Measurements from ENCODE around the gene LYPD6. TPM values are rescaled to one million over a fixed set of nuclear protein-coding genes. Genes with fewer than 3 reads are reported as not detected.
A peak's percentile ranks its signal among the peaks of the same experiment; 100 is the strongest.
"Not testable (repeated sequence)": the region's sequence is repeated elsewhere in the genome, so short reads cannot be mapped to it uniquely, and the experiment has no call there.

LYPD6 gene
- total RNA-seq = not detected

GRCh38 chr2:149330127-149331022 is at the start of gene LYPD6:
LYPD6 (plus strand) TSS chr2:149330587; CDS start chr2:149437709, 107,122 bp downstream.
- DNase-seq = no peak
- Mint-ChIP-seq H3K36me3 (no peaks in the 10 kb centered on the region), H3K4me3 (peak within 1 kb of the TSS; percentile 45), H3K27me3 (peaks cover 43% of the 10 kb centered on the region), H3K9me3 (no peaks in the 10 kb centered on the region), H3K4me1 (ENCODE audit: low read depth) (peaks cover 6% of the 10 kb centered on the region), H3K27ac (no peak within 1 kb of the TSS)
- intact Hi-C loops (cut with micrococcal nuclease) = no loop called here
- POLR2A ChIA-PET = no interaction called here
- CTCF ChIA-PET = no interaction called here

GRCh38 chr2:149281441-149281840 is 48.9 kb upstream of the LYPD6 start:
- Mint-ChIP-seq H3K36me3 (no peaks in the 10 kb centered on the region), H3K4me1 (ENCODE audit: low read depth) (no peaks in the 10 kb centered on the region), H3K27ac (no peak overlapping the region), H3K9me3 (no peaks in the 10 kb centered on the region), H3K4me3 (no peak overlapping the region), H3K27me3 (peaks cover 2% of the 10 kb centered on the region)
- ChIA-PET POLR2A (no interaction called here), CTCF (no interaction called here)
- no peak for DNase-seq
- intact Hi-C loops (cut with micrococcal nuclease) = no loop called here

GRCh38 chr2:149290662-149291061 is 39.7 kb upstream of the LYPD6 start:
- Mint-ChIP-seq H3K4me1 (ENCODE audit: low read depth) (no peaks in the 10 kb centered on the region), H3K9me3 (no peaks in the 10 kb centered on the region), H3K27ac (no peak overlapping the region), H3K4me3 (no peak overlapping the region), H3K36me3 (no peaks in the 10 kb centered on the region), H3K27me3 (no peaks in the 10 kb centered on the region)
- ChIA-PET CTCF (interaction anchor here (1.2 kb wide), 1 partner anchor 20 kb away, joined by 6 read pairs; no protein-coding TSS in a partner anchor), POLR2A (no interaction called here)
- intact Hi-C loops (cut with micrococcal nuclease) = no loop called here
- no peak for DNase-seq

GRCh38 chr2:149291881-149292280 is 38.5 kb upstream of the LYPD6 start:
- no peak for DNase-seq
- Mint-ChIP-seq H3K4me3 (no peak overlapping the region), H3K27me3 (no peaks in the 10 kb centered on the region), H3K36me3 (no peaks in the 10 kb centered on the region), H3K9me3 (no peaks in the 10 kb centered on the region), H3K4me1 (ENCODE audit: low read depth) (no peaks in the 10 kb centered on the region), H3K27ac (no peak overlapping the region)
- ChIA-PET POLR2A (no interaction called here), CTCF (interaction anchor here (0.6 kb wide), 1 partner anchor 29 kb away, joined by 3 read pairs; no protein-coding TSS in a partner anchor)
- intact Hi-C loops (cut with micrococcal nuclease) = no loop called here

- Mint-ChIP-seq H3K4me3 (no peak overlapping the region), H3K4me1 (ENCODE audit: low read depth) (no peaks in the 10 kb centered on the region), H3K9me3 (no peaks in the 10 kb centered on the region), H3K36me3 (no peaks in the 10 kb centered on the region), H3K27ac (no peak overlapping the region), H3K27me3 (no peaks in the 10 kb centered on the region)
- ChIA-PET CTCF (interaction anchor here (0.6 kb wide), 1 partner anchor 20 kb away, joined by 4 read pairs; no protein-coding TSS in a partner anchor), POLR2A (no interaction called here)
- intact Hi-C loops (cut with micrococcal nuclease) = no loop called here
- no peak for DNase-seq
Measured at GRCh38 chr2:149296031-149296430, 34.4 kb upstream of the LYPD6 start.

GRCh38 chr2:149307014-149307413 is 23.4 kb upstream of the LYPD6 start:
- H3K4me1 Mint-ChIP-seq (ENCODE audit: low read depth) = no peaks in the 10 kb centered on the region
- H3K27me3 Mint-ChIP-seq = peaks cover 5% of the 10 kb centered on the region
- intact Hi-C loops (cut with micrococcal nuclease) = no loop called here
- no peak overlapping the region for H3K27ac Mint-ChIP-seq
- DNase-seq = no peak
- H3K9me3 Mint-ChIP-seq = no peaks in the 10 kb centered on the region
- H3K4me3 Mint-ChIP-seq = no peak overlapping the region
- ChIA-PET POLR2A (no interaction called here), CTCF (no interaction called here)
- no peaks in the 10 kb centered on the region for H3K36me3 Mint-ChIP-seq

- ChIA-PET CTCF (interaction anchor here (0.5 to 2.4 kb wide), 3 partner anchors 20 to 293 kb away, joined by 3 to 13 read pairs (median 6); no protein-coding TSS in a partner anchor), POLR2A (no interaction called here)
- DNase-seq = no peak
- no peak overlapping the region for H3K4me3 Mint-ChIP-seq
- no peak overlapping the region for H3K27ac Mint-ChIP-seq
- H3K36me3 Mint-ChIP-seq = no peaks in the 10 kb centered on the region
- H3K9me3 Mint-ChIP-seq = no peaks in the 10 kb centered on the region
- H3K27me3 Mint-ChIP-seq = peaks cover 8% of the 10 kb centered on the region
- intact Hi-C loops (cut with micrococcal nuclease) = loop anchor here (10.0 kb wide), 1 partner anchor 296 kb away; no protein-coding TSS in a partner anchor
- peaks cover 3% of the 10 kb centered on the region for H3K4me1 Mint-ChIP-seq (ENCODE audit: low read depth)
Measured at GRCh38 chr2:149310349-149310748, 20.0 kb upstream of the LYPD6 start.

- Mint-ChIP-seq H3K4me3 (no peak overlapping the region), H3K4me1 (ENCODE audit: low read depth) (peaks cover 3% of the 10 kb centered on the region), H3K27me3 (peaks cover 9% of the 10 kb centered on the region), H3K27ac (no peak overlapping the region), H3K9me3 (no peaks in the 10 kb centered on the region), H3K36me3 (no peaks in the 10 kb centered on the region)
- ChIA-PET POLR2A (no interaction called here), CTCF (interaction anchor here (1.2 to 2.9 kb wide), 4 partner anchors 11 to 295 kb away, joined by 3 to 33 read pairs (median 12); no protein-coding TSS in a partner anchor)
- no peak for DNase-seq
- intact Hi-C loops (cut with micrococcal nuclease) = loop anchor here (10.0 kb wide), 1 partner anchor 297 kb away; no protein-coding TSS in a partner anchor
Measured at GRCh38 chr2:149312039-149312438, 18.3 kb upstream of the LYPD6 start.

- Mint-ChIP-seq H3K36me3 (no peaks in the 10 kb centered on the region), H3K27me3 (peaks cover 9% of the 10 kb centered on the region), H3K4me1 (ENCODE audit: low read depth) (peaks cover 3% of the 10 kb centered on the region), H3K4me3 (no peak overlapping the region), H3K27ac (no peak overlapping the region), H3K9me3 (no peaks in the 10 kb centered on the region)
- ChIA-PET CTCF (interaction anchor here (0.7 to 2.9 kb wide), 11 partner anchors 9 to 1323 kb away, joined by 3 to 33 read pairs (median 3); no protein-coding TSS in a partner anchor), POLR2A (no interaction called here)
- no peak for DNase-seq
- intact Hi-C loops (cut with micrococcal nuclease) = loop anchor here (10.0 kb wide), 1 partner anchor 299 kb away; no protein-coding TSS in a partner anchor
Measured at GRCh38 chr2:149313512-149313972, 16.8 kb upstream of the LYPD6 start.

GRCh38 chr2:149314687-149315086 is 15.7 kb upstream of the LYPD6 start:
- DNase-seq = no peak
- H3K27ac Mint-ChIP-seq = no peak overlapping the region
- POLR2A ChIA-PET = no interaction called here
- no peaks in the 10 kb centered on the region for H3K36me3 Mint-ChIP-seq
- CTCF ChIA-PET = interaction anchor here (2.9 kb wide), 1 partner anchor 297 kb away, joined by 33 read pairs; no protein-coding TSS in a partner anchor
- no peaks in the 10 kb centered on the region for H3K9me3 Mint-ChIP-seq
- H3K4me3 Mint-ChIP-seq = no peak overlapping the region
- H3K27me3 Mint-ChIP-seq = peaks cover 9% of the 10 kb centered on the region
- peaks cover 3% of the 10 kb centered on the region for H3K4me1 Mint-ChIP-seq (ENCODE audit: low read depth)
- intact Hi-C loops (cut with micrococcal nuclease) = loop anchor here (10.0 kb wide), 1 partner anchor 300 kb away; no protein-coding TSS in a partner anchor

- Mint-ChIP-seq H3K36me3 (no peaks in the 10 kb centered on the region), H3K9me3 (no peaks in the 10 kb centered on the region), H3K4me1 (ENCODE audit: low read depth) (peaks cover 3% of the 10 kb centered on the region), H3K27me3 (peaks cover 6% of the 10 kb centered on the region), H3K27ac (no peak overlapping the region), H3K4me3 (no peak overlapping the region)
- POLR2A ChIA-PET = no interaction called here
- CTCF ChIA-PET = interaction anchor here (0.7 to 1.0 kb wide), 2 partner anchors 20 to 298 kb away, joined by 3 to 4 read pairs; no protein-coding TSS in a partner anchor
- intact Hi-C loops (cut with micrococcal nuclease) = loop anchor here (10.0 kb wide), 1 partner anchor 301 kb away; no protein-coding TSS in a partner anchor
- no peak for DNase-seq
Measured at GRCh38 chr2:149315461-149315860, 14.9 kb upstream of the LYPD6 start.

GRCh38 chr2:149318566-149318965 is 11.8 kb upstream of the LYPD6 start:
- DNase-seq; H3K36me3 Mint-ChIP-seq; H3K4me1 Mint-ChIP-seq (ENCODE audit: low read depth); POLR2A ChIA-PET; H3K27ac Mint-ChIP-seq; H3K9me3 Mint-ChIP-seq; CTCF ChIA-PET; H3K4me3 Mint-ChIP-seq: not testable (repeated sequence)
- peaks cover 12% of the 10 kb centered on the region for H3K27me3 Mint-ChIP-seq
- intact Hi-C loops (cut with micrococcal nuclease) = loop anchor here (10.0 kb wide), 1 partner anchor 304 kb away; no protein-coding TSS in a partner anchor

All from activated CD4-positive, alpha-beta memory T cell treated with anti-CD3 and anti-CD28 coated beads for 36 hours (primary cell).